ENCODE data around the gene TRAM2.
"Not testable (repeated sequence)": the region's sequence is repeated elsewhere in the genome, so short reads cannot be mapped to it uniquely, and the experiment has no call there.

TRAM2 gene

GRCh38 chr6:52474173-52474572 lies 102.7 kb downstream of the TRAM2 start:
- DNase-seq: no peak

- DNase-seq: not testable (repeated sequence)
Observed at GRCh38 chr6:52461194-52461593, 115.7 kb downstream of the TRAM2 start.

- DNase-seq: no peak
Observed at GRCh38 chr6:52457096-52457495, 119.8 kb downstream of the TRAM2 start.

- DNase-seq: peak; percentile 22
Observed at GRCh38 chr6:52454556-52454955, 122.3 kb downstream of the TRAM2 start.
